ENCODE results near the gene TUB.

The TUB gene

DNA sequence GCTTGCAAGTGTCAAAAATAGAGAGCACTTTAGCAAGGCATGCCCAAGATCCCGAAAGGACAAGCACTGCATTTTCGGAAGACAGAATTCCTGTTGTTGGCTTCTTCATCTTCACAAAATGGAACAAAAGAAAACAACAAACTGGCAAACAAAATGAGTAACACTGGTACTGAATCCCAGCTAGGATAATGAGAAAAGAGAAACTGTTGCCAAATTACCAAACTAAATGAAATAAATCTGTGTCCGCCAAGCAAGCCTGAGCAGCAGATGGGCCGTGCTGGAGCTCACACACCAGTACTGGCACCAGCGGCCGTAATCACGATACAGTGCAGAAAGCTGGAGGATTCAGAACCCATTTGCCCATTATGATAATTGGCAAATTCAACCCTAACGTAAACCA, 30.6 kb downstream of the TUB start:
- no peak for DNase-seq

DNA sequence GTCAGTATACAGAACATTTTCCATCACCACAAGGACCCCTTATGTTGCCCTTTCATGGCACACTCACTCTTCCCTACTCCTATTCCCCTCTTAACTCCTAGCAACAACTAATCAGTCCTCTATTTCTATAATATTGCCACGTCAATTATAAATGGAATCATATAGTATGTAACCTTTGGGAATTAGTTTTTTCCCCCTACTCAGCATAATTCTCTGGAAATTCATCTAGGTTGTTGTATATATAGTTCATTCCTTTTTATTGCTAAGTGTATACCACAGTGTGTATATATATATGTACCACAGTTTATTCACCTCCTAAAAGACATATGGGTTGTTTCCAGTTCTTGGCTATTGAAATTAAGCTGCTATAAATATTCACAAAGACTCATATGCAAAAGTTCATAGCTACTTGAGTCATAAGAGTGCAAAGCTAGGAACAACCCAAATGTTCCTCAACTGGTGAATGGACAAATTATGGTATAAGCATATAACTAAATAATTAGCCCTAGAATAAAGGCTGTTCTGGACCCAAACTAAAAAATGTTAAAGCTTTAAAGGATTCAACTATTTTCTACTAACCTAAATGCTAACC, 41.3 kb downstream of the TUB start:
- no peak for DNase-seq

DNA sequence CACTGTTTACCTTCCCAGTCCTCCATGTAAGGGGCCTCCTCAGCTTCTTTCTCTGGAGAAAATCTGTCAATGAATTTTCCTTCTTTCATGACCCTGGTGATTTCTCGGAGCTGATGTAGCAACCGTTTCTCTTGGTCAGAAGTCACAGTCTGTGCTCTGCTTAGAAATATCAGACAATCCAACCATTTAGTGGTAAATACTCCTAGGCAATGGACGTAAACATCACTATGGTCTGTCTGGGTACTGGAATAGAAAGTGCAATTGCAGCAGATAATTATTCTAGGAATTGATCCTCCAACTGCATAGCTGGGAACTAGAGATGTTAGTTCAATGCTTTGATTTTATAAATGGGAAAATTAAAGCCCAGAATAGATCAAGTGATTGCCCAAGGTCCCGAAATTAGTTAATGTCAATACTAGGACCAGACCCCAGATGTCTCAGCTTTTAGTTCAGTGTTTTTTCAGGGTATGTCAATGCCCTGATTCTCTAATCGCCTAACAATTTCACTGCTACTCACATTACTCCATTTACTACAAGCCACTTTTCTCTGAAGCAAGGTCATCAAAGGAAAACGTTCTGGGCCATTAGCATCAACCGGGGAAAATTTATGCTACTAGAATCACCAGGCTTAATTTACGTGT, 45.8 kb downstream of the TUB start:
- peak; percentile 33 for DNase-seq

GRCh38 chr11:8127447-8127846, 46.4 kb downstream of the TUB start:
- DNase-seq: no peak

GRCh38 chr11:8138526-8138925, 57.5 kb downstream of the TUB start:
- no peak for DNase-seq

DNA sequence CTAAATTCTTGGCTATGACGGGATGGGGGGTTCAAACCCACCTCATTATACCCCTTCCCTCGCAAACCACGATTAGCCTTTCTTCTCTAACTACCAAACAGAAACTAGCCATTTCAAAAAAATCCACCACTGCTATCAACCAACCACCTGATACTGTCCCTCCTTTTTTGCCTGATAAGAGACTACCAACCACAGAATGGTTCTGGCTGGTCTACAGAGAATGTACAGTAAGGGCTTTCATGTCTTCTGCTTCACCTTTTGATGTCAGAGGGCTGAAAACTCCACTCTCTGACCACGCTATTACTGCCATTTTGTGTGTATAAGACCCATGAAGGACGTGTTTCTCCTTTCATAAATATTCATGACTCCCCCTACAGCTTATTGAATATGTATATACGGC, 68.7 kb downstream of the TUB start:
- DNase-seq: no peak
